Mesenchymal stem cell (in vitro differentiated cells and primary cell): ENCODE data around the gene MCOLN2.
A peak's percentile ranks its signal among the peaks of the same experiment; 100 is the strongest.

ENCODE experiments used
- DNase-seq: peaks from one replicate; pipeline ENCODE4 v3.0.0-alpha.2; 2013
- H2AFZ ChIP-seq: one replicate; pipeline ENCODE4 v1.6.1; 2013; ENCODE audit warnings: low read depth, mild to moderate bottlenecking, control low read depth, inconsistent platforms, low read length, moderate library complexity
- H2AK5ac ChIP-seq: 2 replicates; pipeline ENCODE4 v1.6.1; 2013; ENCODE audit warnings: low read length, moderate library complexity, mild to moderate bottlenecking, inconsistent platforms; ENCODE audit not compliant: severe bottlenecking
- H2BK120ac ChIP-seq: one replicate; pipeline ENCODE4 v1.6.1; 2013; ENCODE audit warnings: low read depth, mild to moderate bottlenecking, inconsistent platforms, low read length, moderate library complexity
- H2BK12ac ChIP-seq, 2 experiments: one replicate each; pipeline ENCODE4 v1.6.1; 2013; ENCODE audit warnings: inconsistent platforms in 2 of 2, low read length in 2 of 2, mild to moderate bottlenecking in 2 of 2, moderate library complexity in 2 of 2, control low read depth in 1 of 2
- H2BK15ac ChIP-seq: one replicate; pipeline ENCODE4 v1.6.1; 2013; ENCODE audit warnings: mild to moderate bottlenecking, low read depth, inconsistent platforms; ENCODE audit not compliant: poor library complexity, severe bottlenecking
- H2BK5ac ChIP-seq: 2 replicates; pipeline ENCODE4 v1.6.1; 2013; ENCODE audit warnings: low read depth, mild to moderate bottlenecking, low read length, control low read depth, inconsistent platforms; ENCODE audit not compliant: poor library complexity, severe bottlenecking
- H3K14ac ChIP-seq, 2 experiments: one replicate each; pipeline ENCODE4 v1.6.1; 2013; ENCODE audit warnings: inconsistent platforms in 2 of 2, low read length in 2 of 2, control low read depth in 1 of 2, mild to moderate bottlenecking in 1 of 2, moderate library complexity in 1 of 2
- H3K18ac ChIP-seq, 2 experiments: one replicate each; pipeline ENCODE4 v1.6.1; 2013; ENCODE audit warnings: inconsistent platforms in 2 of 2, low read length in 2 of 2, control low read depth in 1 of 2, low read depth in 1 of 2, mild to moderate bottlenecking in 1 of 2
- H3K23ac ChIP-seq, 2 experiments: one replicate each; pipeline ENCODE4 v1.6.1; 2013; ENCODE audit warnings: inconsistent platforms in 2 of 2, low read length in 2 of 2, mild to moderate bottlenecking in 2 of 2, moderate library complexity in 2 of 2, control low read depth in 1 of 2
- H3K27ac ChIP-seq: 2 replicates; pipeline ENCODE4 v1.5.1; 2013; ENCODE audit warnings: mild to moderate bottlenecking, moderate library complexity, low read length, control low read depth, inconsistent platforms; ENCODE audit not compliant: poor library complexity, severe bottlenecking
- H3K27me3 ChIP-seq, 2 experiments: 2 replicates each; pipeline versions ENCODE4 v1.6.1 to v1.7.0; 2013; ENCODE audit warnings: low read length in 2 of 2, mild to moderate bottlenecking in 2 of 2, moderate library complexity in 2 of 2, control low read depth in 1 of 2, inconsistent platforms in 1 of 2; ENCODE audit not compliant: control insufficient read depth in 1 of 2, insufficient read depth in 1 of 2
- H3K36me3 ChIP-seq, 2 experiments: 2 replicates each; pipeline versions ENCODE4 v1.6.1 to v1.7.0; 2013; ENCODE audit warnings: low read length in 2 of 2, control low read depth in 1 of 2, inconsistent platforms in 1 of 2, low read depth in 1 of 2, mild to moderate bottlenecking in 1 of 2; ENCODE audit not compliant: insufficient read depth in 2 of 2, control insufficient read depth in 1 of 2
- H3K4ac ChIP-seq, 2 experiments: one replicate each; pipeline ENCODE4 v1.6.1; 2013; ENCODE audit warnings: inconsistent platforms in 2 of 2, low read length in 2 of 2, mild to moderate bottlenecking in 2 of 2, moderate library complexity in 2 of 2, control low read depth in 1 of 2, low read depth in 1 of 2
- H3K4me1 ChIP-seq: 2 replicates; pipeline ENCODE4 v1.6.1; 2013; ENCODE audit warnings: low read depth, low read length, control low read depth; ENCODE audit not compliant: control insufficient read depth, insufficient read depth
- H3K4me2 ChIP-seq: 2 replicates; pipeline ENCODE4 v1.6.1; 2013; ENCODE audit warnings: low read length, mild to moderate bottlenecking, inconsistent platforms; ENCODE audit not compliant: poor library complexity, severe bottlenecking
- H3K4me3 ChIP-seq, 2 experiments: 2 replicates each; pipeline versions ENCODE4 v1.5.1 to v1.7.0; 2013; ENCODE audit warnings: low read length in 2 of 2, mild to moderate bottlenecking in 2 of 2, control low read depth in 1 of 2, low read depth in 1 of 2; ENCODE audit not compliant: insufficient read depth in 1 of 2
- H3K79me1 ChIP-seq: replicated peaks from 2 replicates; pipeline ENCODE4 v1.6.1; 2013; ENCODE audit warnings: mild to moderate bottlenecking, control low read depth, low read length, inconsistent platforms; ENCODE audit not compliant: poor library complexity, severe bottlenecking
- H3K9ac ChIP-seq: 2 replicates; pipeline ENCODE4 v1.7.0; 2013; ENCODE audit warnings: mild to moderate bottlenecking, low read length, moderate library complexity
- H3K9me3 ChIP-seq: 2 replicates; pipeline ENCODE4 v1.7.0; 2013; ENCODE audit warnings: mild to moderate bottlenecking, low read length; ENCODE audit not compliant: control insufficient read depth
- H4K8ac ChIP-seq: one replicate; pipeline ENCODE4 v1.6.1; 2013; ENCODE audit warnings: inconsistent platforms, mild to moderate bottlenecking, low read length, moderate library complexity
- H4K91ac ChIP-seq: one replicate; pipeline ENCODE4 v1.6.1; 2013; ENCODE audit warnings: mild to moderate bottlenecking, low read length, inconsistent platforms
- WGBS: methylation state at CpG from one replicate; pipeline ENCODE4 v1.1.7; 2013; ENCODE audit warnings: mixed read lengths; 5-methylcytosine and 5-hydroxymethylcytosine counted together

Gene MCOLN2

DNA sequence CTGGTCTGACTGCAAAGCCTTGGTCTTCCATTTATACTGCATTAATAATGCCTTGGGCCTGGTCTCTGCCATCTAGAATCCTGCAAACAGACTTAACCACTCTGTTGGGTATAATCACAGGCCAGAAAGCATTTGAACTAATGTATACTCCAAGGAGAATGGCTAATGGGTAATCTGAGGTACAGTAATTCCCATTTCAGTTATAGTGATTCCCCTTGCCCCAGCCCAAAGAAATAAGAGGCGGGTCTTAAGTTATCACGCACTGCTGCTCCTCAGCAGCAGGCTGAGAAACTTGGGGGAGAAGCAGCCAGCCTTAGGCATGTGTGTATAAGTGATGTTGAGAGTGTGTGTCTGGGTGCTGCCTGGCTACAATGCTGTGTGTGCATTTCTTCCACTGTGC is 106.3 kb downstream of the MCOLN2 start:
- H2AK5ac ChIP-seq = no peak overlapping the region
- no peak overlapping the region for H3K4me2 ChIP-seq
- 96% methylated on average over 2 of the region's 2 CpGs for WGBS
- no peak overlapping the region for H3K4ac ChIP-seq
- H3K4me1 ChIP-seq = peaks cover 11% of the 10 kb centered on the region
- H3K27ac ChIP-seq = no peak overlapping the region
- H4K91ac ChIP-seq = no peak overlapping the region
- H2AFZ ChIP-seq = no peak overlapping the region
- no peak overlapping the region for H4K8ac ChIP-seq
- no peaks in the 10 kb centered on the region for H3K79me1 ChIP-seq
- no peak overlapping the region for H3K18ac ChIP-seq
- H3K4me3 ChIP-seq = no peak overlapping the region
- peaks cover 36 to 52% of the 10 kb centered on the region in 2 experiments for H3K27me3 ChIP-seq
- H2BK5ac ChIP-seq = no peak overlapping the region
- H3K9me3 ChIP-seq = no peaks in the 10 kb centered on the region
- H3K36me3 ChIP-seq = peaks cover 0 to 5% of the 10 kb centered on the region in 2 experiments
- no peak overlapping the region for H2BK15ac ChIP-seq
- no peak overlapping the region for H3K14ac ChIP-seq
- no peak overlapping the region for H3K23ac ChIP-seq
- H2BK12ac ChIP-seq = no peak overlapping the region
- no peak overlapping the region for H2BK120ac ChIP-seq
- DNase-seq = no peak
- no peak overlapping the region for H3K9ac ChIP-seq

DNA sequence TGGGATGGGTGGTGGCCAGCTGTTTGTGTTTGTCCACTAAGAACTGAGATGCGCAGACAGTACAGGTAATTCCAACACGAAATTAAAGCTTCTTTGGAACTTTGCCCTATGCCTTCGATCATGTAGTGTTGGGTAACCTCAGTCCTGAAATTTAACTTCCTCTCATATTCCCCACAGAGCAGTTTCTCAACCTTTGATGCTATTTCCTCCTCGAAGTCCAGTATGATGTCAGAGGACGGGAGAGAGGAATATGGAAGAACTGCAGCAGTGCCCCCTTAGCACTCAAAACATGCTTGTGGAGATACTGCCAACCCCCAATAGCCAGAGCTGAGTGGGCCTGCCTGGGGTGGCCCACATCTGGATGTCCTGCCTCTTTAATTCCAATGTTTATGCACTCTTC is 107.5 kb downstream of the MCOLN2 start:
- H3K23ac ChIP-seq = no peak overlapping the region
- H4K91ac ChIP-seq = no peak overlapping the region
- H3K9ac ChIP-seq = no peak overlapping the region
- no peak overlapping the region for H2BK15ac ChIP-seq
- no peak overlapping the region for H4K8ac ChIP-seq
- 85% methylated on average over 5 of the region's 5 CpGs for WGBS
- peaks cover 0 to 5% of the 10 kb centered on the region in 2 experiments for H3K36me3 ChIP-seq
- H2BK120ac ChIP-seq = no peak overlapping the region
- H2BK12ac ChIP-seq = no peak overlapping the region
- peaks cover 24 to 40% of the 10 kb centered on the region in 2 experiments for H3K27me3 ChIP-seq
- no peak overlapping the region for H2AFZ ChIP-seq
- H2AK5ac ChIP-seq = no peak overlapping the region
- no peaks in the 10 kb centered on the region for H3K9me3 ChIP-seq
- H3K14ac ChIP-seq = no peak overlapping the region
- no peak overlapping the region for H3K4me3 ChIP-seq
- no peak overlapping the region for H3K27ac ChIP-seq
- no peak overlapping the region for H2BK5ac ChIP-seq
- no peak overlapping the region for H3K4ac ChIP-seq
- DNase-seq = no peak
- H3K4me2 ChIP-seq = no peak overlapping the region
- no peak overlapping the region for H3K18ac ChIP-seq
- H3K4me1 ChIP-seq = peaks cover 11% of the 10 kb centered on the region
- H3K79me1 ChIP-seq = no peaks in the 10 kb centered on the region

DNA sequence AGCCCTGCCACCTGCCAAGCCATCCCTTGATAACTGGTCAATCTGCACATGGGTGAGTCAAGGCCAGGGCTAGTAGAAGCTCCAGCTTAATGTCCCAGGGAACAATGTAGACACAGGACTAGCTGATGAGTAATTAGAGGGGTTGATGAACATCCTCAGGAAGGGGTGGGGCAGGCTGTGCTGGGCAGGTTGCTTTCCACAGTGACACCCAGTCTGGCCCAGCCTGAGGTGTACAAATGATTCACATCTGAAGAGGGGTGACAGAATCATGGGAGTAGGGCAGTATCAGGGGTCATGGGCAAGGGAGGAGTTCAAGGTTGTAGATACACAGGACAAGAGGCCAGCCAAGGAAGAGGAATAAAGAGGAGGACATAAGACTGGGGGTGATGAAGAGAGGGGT is 108.2 kb downstream of the MCOLN2 start:
- H3K27me3 ChIP-seq = peaks cover 17 to 34% of the 10 kb centered on the region in 2 experiments
- H2AK5ac ChIP-seq = no peak overlapping the region
- H3K9ac ChIP-seq = no peak overlapping the region
- H3K14ac ChIP-seq = no peak overlapping the region
- H3K4me3 ChIP-seq = no peak overlapping the region
- no peak overlapping the region for H3K18ac ChIP-seq
- H2BK120ac ChIP-seq = no peak overlapping the region
- no peak for DNase-seq
- H2BK15ac ChIP-seq = no peak overlapping the region
- H3K23ac ChIP-seq = no peak overlapping the region
- no peak overlapping the region for H2AFZ ChIP-seq
- H4K8ac ChIP-seq = no peak overlapping the region
- H4K91ac ChIP-seq = no peak overlapping the region
- H3K36me3 ChIP-seq = peaks cover 0 to 5% of the 10 kb centered on the region in 2 experiments
- H2BK5ac ChIP-seq = no peak overlapping the region
- no peaks in the 10 kb centered on the region for H3K9me3 ChIP-seq
- H3K27ac ChIP-seq = no peak overlapping the region
- H3K79me1 ChIP-seq = no peaks in the 10 kb centered on the region
- no peak overlapping the region for H3K4ac ChIP-seq
- no peak overlapping the region for H2BK12ac ChIP-seq
- no peak overlapping the region for H3K4me2 ChIP-seq
- peaks cover 11% of the 10 kb centered on the region for H3K4me1 ChIP-seq

DNA sequence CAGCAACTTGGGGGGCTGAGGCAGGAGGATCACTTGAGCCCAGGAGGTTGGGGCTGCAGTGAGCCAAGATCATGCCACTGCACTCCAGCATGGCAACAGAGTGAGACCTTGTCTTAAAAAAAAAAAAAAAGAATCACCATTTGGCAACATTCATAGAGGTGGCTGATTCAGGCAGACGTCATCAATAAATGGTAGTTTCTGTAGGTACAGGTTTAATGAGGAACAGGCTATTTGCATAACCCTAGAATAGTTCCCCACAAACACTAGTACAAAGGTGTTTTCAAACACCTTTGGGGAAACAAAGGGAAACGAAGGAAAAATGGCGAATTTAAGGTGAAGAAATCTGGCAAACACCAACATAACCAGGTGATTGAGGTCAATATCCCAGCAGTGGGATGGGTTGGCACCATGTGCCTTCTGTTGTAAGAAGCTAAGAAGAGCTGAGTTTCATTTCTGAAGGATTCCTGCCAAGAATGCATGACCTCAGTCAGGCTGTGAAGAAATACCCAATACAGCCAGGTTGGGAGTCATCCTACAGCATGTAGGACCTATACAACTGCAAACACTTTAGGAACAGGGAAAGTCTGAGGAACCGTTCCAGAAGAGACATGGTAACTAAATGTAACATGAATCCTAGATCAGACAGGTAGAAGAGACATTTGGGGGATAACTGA is 109.5 kb downstream of the MCOLN2 start:
- Histone ChIP-seq H3K4me1 (peaks cover under 1% of the 10 kb centered on the region), H3K4me2 (no peak overlapping the region), H2BK15ac (no peak overlapping the region), H2BK120ac (no peak overlapping the region), H3K36me3 (no peaks in the 10 kb centered on the region), H2BK12ac (no peak overlapping the region), H2BK5ac (no peak overlapping the region), H3K4me3 (no peak overlapping the region), H3K27me3 (peaks cover 8 to 22% of the 10 kb centered on the region in 2 experiments), H3K79me1 (no peaks in the 10 kb centered on the region), H3K23ac (no peak overlapping the region), H2AK5ac (no peak overlapping the region), H3K4ac (no peak overlapping the region), H3K9me3 (no peaks in the 10 kb centered on the region), H3K9ac (no peak overlapping the region), H4K8ac (no peak overlapping the region), H3K14ac (no peak overlapping the region), H3K27ac (no peak overlapping the region), H2AFZ (no peak overlapping the region), H3K18ac (no peak overlapping the region), H4K91ac (no peak overlapping the region)
- 85% methylated on average over 3 of the region's 4 CpGs for WGBS
- peak; percentile 23 for DNase-seq
